Gastrocnemius medialis (tissue), 4 donors: ENCODE data around the gene ENTPD1. TPM values are rescaled to one million over a fixed set of nuclear protein-coding genes. Genes with fewer than 3 reads are reported as not detected.

Source experiments
- ATAC-seq, 2 donors: fragments of 150-250 bp; one replicate each; pipeline ENCODE4 v1.9.1; 2016
- DNase-seq, 2 donors: peaks; one replicate each; pipeline ENCODE4 v3.0.0-alpha.2; 2019
- H3K27ac ChIP-seq, 4 donors: fragments of 200-600 bp; sonication (generic); 1 replicate in 1 of 4; 2 replicates in 3 of 4; pipeline ENCODE4 v1.5.1; 2016 to 2018; ENCODE audit warnings: mild to moderate bottlenecking in 2 of 4, moderate library complexity in 1 of 4
- H3K27me3 ChIP-seq, 3 donors: fragments of 200-600 bp; sonication (generic) in 2 of 3; 1 replicate in 1 of 3; 2 replicates in 2 of 3; pipeline versions ENCODE4 v1.5.1 to v1.6.0; 2016 to 2019; ENCODE audit warnings: mild to moderate bottlenecking in 1 of 3, moderate library complexity in 1 of 3
- H3K36me3 ChIP-seq, 2 donors: fragments of 200-600 bp; sonication (generic) in 1 of 2; one replicate each; pipeline ENCODE4 v1.5.1; 2017 to 2018
- H3K4me1 ChIP-seq, 2 donors: fragments of 200-600 bp; sonication (generic) in 1 of 2; one replicate each; pipeline ENCODE4 v1.5.1; 2016 to 2017; ENCODE audit warnings: mild to moderate bottlenecking in 2 of 2
- H3K4me3 ChIP-seq, 4 donors: fragments of 200-600 bp; sonication (generic) in 3 of 4; 1 replicate in 1 of 4; 2 replicates in 3 of 4; pipeline ENCODE4 v1.5.1; 2016 to 2019; ENCODE audit warnings: mild to moderate bottlenecking in 2 of 4
- H3K9me3 ChIP-seq, 3 donors: fragments of 200-600 bp; sonication (generic) in 2 of 3; 1 replicate in 1 of 3; 2 replicates in 2 of 3; pipeline ENCODE4 v1.5.1; 2016 to 2019
- CTCF ChIP-seq, 5 experiments: fragments of 450-650 bp in 3 of 5; fragments of 200-600 bp in 2 of 5; sonication (generic) in 2 of 5; IDR thresholded peaks in 4 of 5; conservative IDR thresholded peaks in 1 of 5; 1 replicate in 4 of 5; 2 replicates in 1 of 5; pipeline ENCODE4 v1.5.1; 2016 to 2019; ENCODE audit warnings: antibody characterized with exemption in 5 of 5, mild to moderate bottlenecking in 3 of 5, moderate library complexity in 3 of 5
- POLR2A ChIP-seq, 2 donors: fragments of 450-650 bp; IDR thresholded peaks; one replicate each; pipeline ENCODE4 v1.6.1; 2017; ENCODE audit warnings: antibody characterized with exemption in 2 of 2, mild to moderate bottlenecking in 2 of 2, moderate library complexity in 2 of 2
- in situ Hi-C, 4 donors: fragments of 200-750 bp; cut with MboI; loops; one replicate each; pipeline versions ENCODE4 v1.15.0 to v1.8.0; 2017; ENCODE audit warnings: low sequenced_read_pairs in 4 of 4
- intact Hi-C: fragments of 100-400 bp; cut with DNase I; formaldehyde crosslinking; loops from one replicate; pipeline ENCODE4 v1.15.1; 2023; ENCODE audit warnings: low total_unique reads
- total RNA-seq, 4 donors: library from RNA; depleted of rRNA; stranded (reverse); fragments of >200 nt; gene quantifications; one replicate each; pipeline versions ENCODE4 v1.1.0 to v1.2.3, GENCODE V29; 2016

The ENTPD1 gene
- total RNA-seq, 4 donors from 2014 or later, result 1.7 to 6.9 (median 3.8) TPM

GRCh38 chr10:95792211-95792780 is 36.3 kb downstream of the ENTPD1 start:
- no peaks in the 10 kb centered on the region for H3K27me3 ChIP-seq
- H3K9me3 ChIP-seq, result no peaks in the 10 kb centered on the region
- ATAC-seq (no peak), DNase-seq (no peak)
- peaks cover 0 to 3% of the 10 kb centered on the region in 2 donors for H3K4me1 ChIP-seq
- intact Hi-C loops, result no loop called here
- TF ChIP-seq CTCF (IDR thresholded peaks at IDR 0.05 in 4 of 5, conservative IDR thresholded peaks at IDR 0.05 in 1 of 5) (no peak), POLR2A (IDR thresholded peaks at IDR 0.05) (no peak)
- peak overlapping the region in 3 of 4 donors; percentile 48 to 60 (median 54) for H3K27ac ChIP-seq
- in situ Hi-C loops, result no loop called here
- H3K36me3 ChIP-seq, result no peaks in the 10 kb centered on the region
- no peak overlapping the region for H3K4me3 ChIP-seq

GRCh38 chr10:95792874-95793285 is 36.9 kb downstream of the ENTPD1 start:
- DNase-seq (no peak), ATAC-seq (peak; percentile 55 to 75)
- intact Hi-C loops (no loop called here), in situ Hi-C loops (no loop called here)
- H3K4me3 ChIP-seq, result no peak overlapping the region
- H3K9me3 ChIP-seq, result no peaks in the 10 kb centered on the region
- peak overlapping the region; percentile 54 to 60 (median 58) for H3K27ac ChIP-seq
- H3K4me1 ChIP-seq, result peaks cover 0 to 3% of the 10 kb centered on the region in 2 donors
- H3K36me3 ChIP-seq, result no peaks in the 10 kb centered on the region
- no peaks in the 10 kb centered on the region for H3K27me3 ChIP-seq
- no peak for TF ChIP-seq CTCF (IDR thresholded peaks at IDR 0.05 in 4 of 5, conservative IDR thresholded peaks at IDR 0.05 in 1 of 5)
- no peak for TF ChIP-seq POLR2A (IDR thresholded peaks at IDR 0.05)

- peak overlapping the region; percentile 39 to 60 (median 55) for H3K27ac ChIP-seq
- DNase-seq, result peak in 1 of 2 donors; percentile 29
- TF ChIP-seq CTCF (IDR thresholded peaks at IDR 0.05 in 4 of 5, conservative IDR thresholded peaks at IDR 0.05 in 1 of 5), result no peak
- ATAC-seq, result no peak
- peaks cover 0 to 3% of the 10 kb centered on the region in 2 donors for H3K4me1 ChIP-seq
- H3K27me3 ChIP-seq, result no peaks in the 10 kb centered on the region
- no peaks in the 10 kb centered on the region for H3K9me3 ChIP-seq
- no peak overlapping the region for H3K4me3 ChIP-seq
- no peaks in the 10 kb centered on the region for H3K36me3 ChIP-seq
- in situ Hi-C loops, result no loop called here
- intact Hi-C loops, result no loop called here
Measured at GRCh38 chr10:95793401-95794045, 37.6 kb downstream of the ENTPD1 start.

- H3K9me3 ChIP-seq, result no peaks in the 10 kb centered on the region
- no peak for TF ChIP-seq CTCF (IDR thresholded peaks at IDR 0.05 in 4 of 5, conservative IDR thresholded peaks at IDR 0.05 in 1 of 5)
- TF ChIP-seq POLR2A (IDR thresholded peaks at IDR 0.05), result no peak
- H3K36me3 ChIP-seq, result no peaks in the 10 kb centered on the region
- H3K27ac ChIP-seq, result no peak overlapping the region
- intact Hi-C loops (no loop called here), in situ Hi-C loops (no loop called here)
- H3K4me3 ChIP-seq, result no peak overlapping the region
- ATAC-seq (no peak), DNase-seq (no peak)
- H3K27me3 ChIP-seq, result no peaks in the 10 kb centered on the region
- H3K4me1 ChIP-seq, result peaks cover 0 to 3% of the 10 kb centered on the region in 2 donors
Measured at GRCh38 chr10:95794195-95794594, 38.2 kb downstream of the ENTPD1 start.
